ENCODE measurements around the gene AFF2.

DNA sequence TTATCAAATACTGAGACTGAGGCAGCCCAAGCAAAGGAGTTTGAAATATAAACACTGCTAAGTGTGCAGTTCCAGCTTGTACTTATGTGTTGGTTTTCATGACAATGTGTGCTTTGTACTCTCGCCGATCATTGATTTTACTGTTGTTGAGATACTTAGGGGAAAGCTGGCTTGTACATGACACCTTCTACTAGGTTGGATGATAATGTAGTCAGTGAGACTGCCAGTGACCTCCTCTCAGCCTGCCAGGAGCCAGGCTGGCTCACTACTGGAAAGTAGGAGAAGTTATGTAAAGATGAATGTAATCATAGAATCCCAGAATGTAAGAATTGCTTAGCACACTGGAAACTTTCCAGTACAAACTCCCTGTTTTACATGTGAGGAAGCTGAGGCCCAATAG, 132.0 kb downstream of the AFF2 start:
- TF ChIP-seq POLR2A (IDR thresholded peaks at IDR 0.05): no peak
- TF ChIP-seq, protein P1, sequence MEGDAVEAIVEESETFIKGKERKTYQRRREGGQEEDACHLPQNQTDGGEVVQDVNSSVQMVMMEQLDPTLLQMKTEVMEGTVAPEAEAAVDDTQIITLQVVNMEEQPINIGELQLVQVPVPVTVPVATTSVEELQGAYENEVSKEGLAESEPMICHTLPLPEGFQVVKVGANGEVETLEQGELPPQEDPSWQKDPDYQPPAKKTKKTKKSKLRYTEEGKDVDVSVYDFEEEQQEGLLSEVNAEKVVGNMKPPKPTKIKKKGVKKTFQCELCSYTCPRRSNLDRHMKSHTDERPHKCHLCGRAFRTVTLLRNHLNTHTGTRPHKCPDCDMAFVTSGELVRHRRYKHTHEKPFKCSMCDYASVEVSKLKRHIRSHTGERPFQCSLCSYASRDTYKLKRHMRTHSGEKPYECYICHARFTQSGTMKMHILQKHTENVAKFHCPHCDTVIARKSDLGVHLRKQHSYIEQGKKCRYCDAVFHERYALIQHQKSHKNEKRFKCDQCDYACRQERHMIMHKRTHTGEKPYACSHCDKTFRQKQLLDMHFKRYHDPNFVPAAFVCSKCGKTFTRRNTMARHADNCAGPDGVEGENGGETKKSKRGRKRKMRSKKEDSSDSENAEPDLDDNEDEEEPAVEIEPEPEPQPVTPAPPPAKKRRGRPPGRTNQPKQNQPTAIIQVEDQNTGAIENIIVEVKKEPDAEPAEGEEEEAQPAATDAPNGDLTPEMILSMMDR (IDR thresholded peaks at IDR 0.05 in 4 of 5, conservative IDR thresholded peaks at IDR 0.05 in 1 of 5): no peak
